ENCODE data around the gene TMEM204.

DNA sequence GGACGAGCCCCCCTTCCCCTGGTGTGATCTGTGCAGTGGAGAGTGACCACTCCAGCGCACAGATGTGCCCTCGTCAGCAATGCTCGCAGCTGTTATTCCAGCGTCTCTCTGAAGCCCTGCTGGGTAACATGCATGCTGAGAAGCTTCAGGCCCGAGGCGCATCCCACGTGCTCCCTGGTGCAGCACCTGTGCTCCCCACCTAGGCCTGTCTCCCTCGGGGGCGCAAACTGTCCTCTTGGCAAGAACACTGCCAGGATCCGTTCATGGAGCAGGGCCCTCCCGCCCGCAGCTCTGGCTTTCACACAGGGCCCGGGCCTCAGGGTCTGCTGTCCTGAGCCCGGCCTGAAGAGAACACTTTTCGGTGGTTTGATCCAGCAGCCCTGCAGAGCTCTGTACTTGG lies 13.0 kb downstream of the TMEM204 start:
- TF ChIP-seq POLR2A (IDR thresholded peaks at IDR 0.05) = no peak
- TF ChIP-seq, protein P1, sequence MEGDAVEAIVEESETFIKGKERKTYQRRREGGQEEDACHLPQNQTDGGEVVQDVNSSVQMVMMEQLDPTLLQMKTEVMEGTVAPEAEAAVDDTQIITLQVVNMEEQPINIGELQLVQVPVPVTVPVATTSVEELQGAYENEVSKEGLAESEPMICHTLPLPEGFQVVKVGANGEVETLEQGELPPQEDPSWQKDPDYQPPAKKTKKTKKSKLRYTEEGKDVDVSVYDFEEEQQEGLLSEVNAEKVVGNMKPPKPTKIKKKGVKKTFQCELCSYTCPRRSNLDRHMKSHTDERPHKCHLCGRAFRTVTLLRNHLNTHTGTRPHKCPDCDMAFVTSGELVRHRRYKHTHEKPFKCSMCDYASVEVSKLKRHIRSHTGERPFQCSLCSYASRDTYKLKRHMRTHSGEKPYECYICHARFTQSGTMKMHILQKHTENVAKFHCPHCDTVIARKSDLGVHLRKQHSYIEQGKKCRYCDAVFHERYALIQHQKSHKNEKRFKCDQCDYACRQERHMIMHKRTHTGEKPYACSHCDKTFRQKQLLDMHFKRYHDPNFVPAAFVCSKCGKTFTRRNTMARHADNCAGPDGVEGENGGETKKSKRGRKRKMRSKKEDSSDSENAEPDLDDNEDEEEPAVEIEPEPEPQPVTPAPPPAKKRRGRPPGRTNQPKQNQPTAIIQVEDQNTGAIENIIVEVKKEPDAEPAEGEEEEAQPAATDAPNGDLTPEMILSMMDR (IDR thresholded peaks at IDR 0.05) = no peak

Measured in esophagus squamous epithelium (tissue), 4 donors.